Esophagus muscularis mucosa (tissue), 4 donors: Measurements from ENCODE around the gene HEATR5B.

ENCODE experiments used
- CTCF ChIP-seq, 3 experiments: fragments of 200-600 bp in 2 of 3; fragments of 450-650 bp in 1 of 3; sonication (generic) in 2 of 3; IDR thresholded peaks; one replicate each; pipeline ENCODE4 v1.5.1; 2017 to 2019; ENCODE audit warnings: antibody characterized with exemption in 3 of 3, mild to moderate bottlenecking in 2 of 3, moderate library complexity in 1 of 3
- EP300 ChIP-seq: sonication (generic); formaldehyde crosslinking; IDR thresholded peaks from one replicate; pipeline ENCODE4 v1.6.1; 2017; ENCODE audit warnings: antibody characterized with exemption
- POLR2A ChIP-seq: fragments of 450-650 bp; IDR thresholded peaks from one replicate; pipeline ENCODE4 v1.6.1; 2017; ENCODE audit warnings: antibody characterized with exemption, moderate library complexity, mild to moderate bottlenecking, low read depth

GRCh38 chr2:37100054-37100453 lies 15.9 kb upstream of the HEATR5B start:
- TF ChIP-seq CTCF (IDR thresholded peaks at IDR 0.05): no peak
- no peak for TF ChIP-seq POLR2A
- TF ChIP-seq EP300: no peak
